Heart left ventricle (tissue), 16 donors: ENCODE data around the gene PARD3B. TPM values are rescaled to one million over a fixed set of nuclear protein-coding genes. Genes with fewer than 3 reads are reported as not detected.

Experiments used
- ATAC-seq, 4 donors: fragments of 200-7000 bp; cut with Tn5 transposase; one replicate each; pipeline ENCODE4 v1.9.1; 2020 to 2022; ENCODE audit warnings: moderate library complexity in 4 of 4, mild to moderate bottlenecking in 3 of 4, moderate number of reproducible peaks in 1 of 4
- DNase-seq, 5 donors: peaks; one replicate each; pipeline ENCODE4 v3.0.0-alpha.2; 2020
- H3K27ac ChIP-seq, 12 donors: fragments of 200-600 bp; sonication (generic) in 4 of 12; one replicate each; pipeline versions ENCODE4 v1.5.0 to v1.8.0; 2016 to 2022; ENCODE audit warnings: mild to moderate bottlenecking in 2 of 12
- H3K27me3 ChIP-seq, 9 donors: fragments of 200-600 bp; sonication (generic) in 2 of 9; one replicate each; pipeline versions ENCODE4 v1.5.1 to v1.8.0; 2016 to 2022; ENCODE audit warnings: mild to moderate bottlenecking in 3 of 9
- H3K36me3 ChIP-seq, 9 donors: fragments of 200-600 bp; sonication (generic) in 2 of 9; one replicate each; pipeline versions ENCODE4 v1.5.0 to v1.8.0; 2018 to 2022; ENCODE audit warnings: mild to moderate bottlenecking in 2 of 9
- H3K4me1 ChIP-seq, 12 donors: fragments of 200-600 bp; sonication (generic) in 4 of 12; one replicate each; pipeline versions ENCODE4 v1.5.0 to v1.8.0; 2016 to 2022; ENCODE audit warnings: mild to moderate bottlenecking in 3 of 12
- H3K4me3 ChIP-seq, 12 donors: fragments of 200-600 bp; sonication (generic) in 4 of 12; one replicate each; pipeline versions ENCODE4 v1.5.0 to v1.8.0; 2017 to 2022; ENCODE audit warnings: mild to moderate bottlenecking in 9 of 12, moderate library complexity in 4 of 12
- H3K9me3 ChIP-seq, 12 donors: fragments of 200-600 bp; sonication (generic) in 4 of 12; one replicate each; pipeline versions ENCODE4 v1.5.0 to v1.8.0; 2016 to 2022; ENCODE audit warnings: mild to moderate bottlenecking in 1 of 12
- CTCF ChIP-seq, 12 donors: fragments of 200-600 bp; sonication (generic) in 4 of 12; IDR thresholded peaks; one replicate each; pipeline versions ENCODE4 v1.5.0 to v1.8.0; 2018 to 2022; ENCODE audit warnings: antibody characterized with exemption in 12 of 12, mild to moderate bottlenecking in 5 of 12
- POLR2A ChIP-seq, 2 donors: fragments of 450-650 bp; IDR thresholded peaks; one replicate each; pipeline ENCODE4 v1.6.1; 2017; ENCODE audit warnings: antibody characterized with exemption in 2 of 2, mild to moderate bottlenecking in 2 of 2, moderate library complexity in 2 of 2
- WGBS, 4 donors: extraction: QIAGEN DNeasy Blood & Tissue Kit in 2 of 4; methylation state at CpG; one replicate each; pipeline versions ENCODE4 v1.1.5 to v1.1.7; 2013 to 2018; 5-methylcytosine and 5-hydroxymethylcytosine counted together
- intact Hi-C, 10 donors: fragments of 100-400 bp; cut with DNase I; formaldehyde crosslinking; loops; one replicate each; pipeline versions ENCODE4 v1.11.1 to v1.14.2; 2022
- polyA plus RNA-seq, 2 donors: library from polyadenylated mRNA; stranded (reverse); fragments of 200-250 nt; gene quantifications; one replicate each; pipeline ENCODE4 v1.2.3, GENCODE V29; 2013
- total RNA-seq, 9 donors: library from RNA; depleted of rRNA in 2 of 9; stranded (reverse); fragments of >200 nt in 2 of 9; fragmentation: NEBNext Ultra II Directional in 3 of 9; extraction: Animal tissue kit (Norgen Biotek cat#: 25700) in 3 of 9; gene quantifications; one replicate each; pipeline versions ENCODE4 v1.1.0 to v1.2.4, GENCODE V29; 2016 to 2023
- donor health status: ischemic (EF 13 %, LVEDD 7.1; RV severe dilation, severe dysfunction).
- donor health status: healthy with polysubstance abuse.
- donor health status: DM: no; HTN: yes; CAD: no.
- donor health status: DM: no; HTN: no; CAD: no.
- donor health status: ischemic (EF 25% LVEDD 6.9; RV normal size, moderate dysfunction).
- donor health status: ischemic (EF 25% LVEDD 5.7; RV mildly dilated, moderate dysfunction).
- donor health status: healthy.
- donor health status: DM: yes; HTN: yes; CAD: no.
- donor health status: ischemic (EF 35%, LVEDD 5.7; RV mildly dilated, moderate dysfunction).
- donor health status: nonischemic (EF 11% LVEDD 7.7; RV severe dilation, severe dysfunction).
- donor health status: DM: yes; HTN: yes; CAD: no.
- donor health status: PGD.
- donor health status: ischemic (EF 29% LVEDD 5.4; RV normal size, mild dysfunction).
- donor health status: nonischemic (EF 23%, LVEDD 6.1; RV moderate dilation, normal function).

The PARD3B gene
- total and polyA plus RNA-seq, 11 donors, result 0.71 to 15.1 (median 6.2) TPM

DNA sequence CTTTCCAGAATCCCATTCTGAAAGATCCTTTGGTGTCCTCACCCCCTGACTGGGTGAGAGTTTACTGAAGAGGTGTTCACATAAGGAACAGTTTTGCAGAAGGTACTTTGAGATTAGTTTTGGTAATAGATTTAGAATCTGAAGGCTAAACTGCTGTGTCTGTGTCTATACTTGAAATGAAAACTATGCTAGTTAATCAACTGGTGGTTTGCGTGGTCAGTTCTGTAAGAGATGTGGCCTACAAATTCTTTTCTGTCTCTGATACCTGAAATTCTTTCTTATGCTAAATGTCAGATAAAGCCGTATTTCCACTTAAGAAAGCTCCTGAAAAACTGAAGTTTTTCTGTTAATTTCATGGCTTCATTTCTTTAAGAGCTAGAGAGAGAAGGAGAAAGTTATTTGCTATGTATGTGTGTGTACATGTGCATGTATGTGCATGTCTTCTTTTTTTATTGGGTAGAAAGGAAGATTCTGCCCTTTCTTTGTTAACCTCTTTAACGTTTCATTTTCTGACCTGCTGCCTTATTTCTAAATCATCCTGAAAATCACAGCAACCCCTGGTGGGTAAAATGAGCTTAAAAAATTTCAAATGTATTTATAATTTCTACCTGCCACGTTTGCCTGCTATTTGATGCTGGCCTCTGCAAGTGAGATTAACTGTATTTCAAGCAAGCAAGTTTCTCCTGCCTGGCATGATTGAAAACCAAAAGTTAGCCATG lies 585.0 kb downstream of the PARD3B start:
- Histone ChIP-seq H3K36me3 (peaks cover 0 to 13% (median 0%) of the 10 kb centered on the region in 9 donors), H3K27me3 (no peaks in the 10 kb centered on the region), H3K9me3 (no peaks in the 10 kb centered on the region), H3K4me3 (no peak overlapping the region), H3K4me1 (peaks cover 0 to 4% (median 0%) of the 10 kb centered on the region in 12 donors), H3K27ac (no peak overlapping the region)
- WGBS, 4 donors, result 92 to 94% (median 92%) methylated on average over 4 of the region's 4 CpGs
- no peak for DNase-seq
- TF ChIP-seq POLR2A (IDR thresholded peaks at IDR 0.05), result no peak
- TF ChIP-seq CTCF (IDR thresholded peaks at IDR 0.05), result no peak
- ATAC-seq, result no peak
- intact Hi-C loops, result no loop called here

GRCh38 chr2:205133544-205133943 lies 588.3 kb downstream of the PARD3B start:
- intact Hi-C loops, result no loop called here
- no peaks in the 10 kb centered on the region for H3K9me3 ChIP-seq
- peaks cover 0 to 4% (median 0%) of the 10 kb centered on the region in 9 donors for H3K36me3 ChIP-seq
- H3K27ac ChIP-seq, result no peak overlapping the region
- 85 to 100% (median 92%) methylated on average over 1 of the region's 1 CpG for WGBS, 4 donors
- DNase-seq (peak in 1 of 5 donors; percentile 27), ATAC-seq (no peak)
- TF ChIP-seq CTCF (IDR thresholded peaks at IDR 0.05) (no peak), POLR2A (IDR thresholded peaks at IDR 0.05) (no peak)
- peaks cover 0 to 4% (median 0%) of the 10 kb centered on the region in 12 donors for H3K4me1 ChIP-seq
- H3K27me3 ChIP-seq, result no peaks in the 10 kb centered on the region
- no peak overlapping the region for H3K4me3 ChIP-seq

DNA sequence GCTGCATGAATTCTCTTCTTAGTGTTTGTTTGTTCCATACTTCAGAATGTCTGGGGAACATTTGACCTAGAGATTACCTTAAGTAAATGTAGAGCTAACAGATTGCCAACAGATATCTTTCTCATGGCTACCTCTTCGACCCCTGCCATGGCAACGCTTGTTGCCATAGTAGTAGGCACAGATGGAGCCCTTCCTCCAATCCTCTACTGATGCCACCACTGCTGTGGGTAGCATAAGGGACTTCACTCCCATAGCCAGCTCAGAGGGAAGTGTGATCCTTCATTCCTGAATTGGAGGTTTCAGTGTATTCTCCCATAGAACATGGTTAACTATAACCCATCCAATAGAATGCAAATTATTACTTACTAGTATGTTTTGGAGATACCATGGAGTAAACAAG lies 593.5 kb downstream of the PARD3B start:
- no peak for TF ChIP-seq POLR2A (IDR thresholded peaks at IDR 0.05)
- no peak for TF ChIP-seq CTCF (IDR thresholded peaks at IDR 0.05)
- Histone ChIP-seq H3K27ac (no peak overlapping the region), H3K9me3 (peaks cover 0 to 2% (median 0%) of the 10 kb centered on the region in 12 donors), H3K36me3 (no peaks in the 10 kb centered on the region), H3K4me1 (peaks cover 0 to 13% (median 0%) of the 10 kb centered on the region in 12 donors), H3K27me3 (no peaks in the 10 kb centered on the region), H3K4me3 (no peak overlapping the region)
- WGBS, 4 donors, result 94 to 99% (median 96%) methylated on average over 2 of the region's 2 CpGs
- intact Hi-C loops, result no loop called here
- DNase-seq (no peak), ATAC-seq (no peak)

GRCh38 chr2:205139822-205140463 lies 594.7 kb downstream of the PARD3B start:
- ATAC-seq (peak in 2 of 4 donors; percentile 63 to 71), DNase-seq (peak in 3 of 5 donors; percentile 19 to 30 (median 20))
- intact Hi-C loops, result no loop called here
- Histone ChIP-seq H3K9me3 (peaks cover 0 to 7% (median 0%) of the 10 kb centered on the region in 12 donors), H3K4me3 (no peak overlapping the region), H3K27me3 (no peaks in the 10 kb centered on the region), H3K4me1 (peaks cover 0 to 13% (median 0%) of the 10 kb centered on the region in 12 donors), H3K27ac (no peak overlapping the region), H3K36me3 (no peaks in the 10 kb centered on the region)
- TF ChIP-seq CTCF (IDR thresholded peaks at IDR 0.05), result no peak
- TF ChIP-seq POLR2A (IDR thresholded peaks at IDR 0.05), result no peak
- 45 to 51% (median 46%) methylated on average over 8 of the region's 8 CpGs for WGBS, 4 donors
